ENCODE results near the gene WNT3A.
A peak's percentile ranks its signal among the peaks of the same experiment; 100 is the strongest.

WNT3A gene

GRCh38 chr1:228047183-228047466, 40.3 kb downstream of the WNT3A start (continued):
- TF ChIP-seq HIC1 (tag by site-specific recombination; IDR thresholded peaks at IDR 0.05) (no peak), ZBTB6 (tag by site-specific recombination; IDR thresholded peaks at IDR 0.05) (no peak)

GRCh38 chr1:228048120-228048519, 41.3 kb downstream of the WNT3A start:
- Histone ChIP-seq H3K4me1 (ENCODE audit: control insufficient read depth, insufficient read depth, low read length) (no peaks in the 10 kb centered on the region), H3K9me3 (ENCODE audit: control insufficient read depth, insufficient read depth, low read depth, low read length) (no peaks in the 10 kb centered on the region), H3K4me3 (ENCODE audit: low read depth, low read length) (no peak overlapping the region), H3K27ac (ENCODE audit: extremely low read depth, low read depth, low read length) (no peak overlapping the region), H3K36me3 (ENCODE audit: control insufficient read depth in 2 of 2, insufficient read depth in 1 of 2, low read length in 2 of 2) (no peaks in the 10 kb centered on the region)
- ChIA-PET POLR2A (no interaction called here), CTCF (no interaction called here)
- TF ChIP-seq SCRT2 (tag by site-specific recombination; IDR thresholded peaks at IDR 0.05) (no peak), ZBTB8A (tag by site-specific recombination; IDR thresholded peaks at IDR 0.05) (no peak), ZNF660 (tag by site-specific recombination; IDR thresholded peaks at IDR 0.05) (no peak), ZNF501 (tag by site-specific recombination; IDR thresholded peaks at IDR 0.05) (no peak), ZNF777 (tag by site-specific recombination; IDR thresholded peaks at IDR 0.05; ENCODE audit: borderline replicate concordance) (no peak), HOXC10 (CRISPR knock-in tag; IDR thresholded peaks at IDR 0.05) (no peak), PRDM4 (tag by site-specific recombination; IDR thresholded peaks at IDR 0.05) (no peak), ZNF223 (tag by site-specific recombination; IDR thresholded peaks at IDR 0.05) (no peak), EGR2 (tag by site-specific recombination; IDR thresholded peaks at IDR 0.05; ENCODE audit: low read depth) (no peak)

GRCh38 chr1:228048659-228049298, 42.0 kb downstream of the WNT3A start:
- no peaks in the 10 kb centered on the region for H3K36me3 ChIP-seq (ENCODE audit: control insufficient read depth in 2 of 2, insufficient read depth in 1 of 2, low read length in 2 of 2)
- H3K4me1 ChIP-seq (ENCODE audit: control insufficient read depth, insufficient read depth, low read length): no peaks in the 10 kb centered on the region
- ChIA-PET CTCF (interaction anchor here (1.1 kb wide), 2 partner anchors 43 to 116 kb away, joined by 3 to 5 read pairs; partner anchors contain the start of gene IBA57), POLR2A (no interaction called here)
- no peak overlapping the region for H3K27ac ChIP-seq (ENCODE audit: extremely low read depth, low read depth, low read length)
- H3K9me3 ChIP-seq (ENCODE audit: control insufficient read depth, insufficient read depth, low read depth, low read length): no peaks in the 10 kb centered on the region
- no peak overlapping the region for H3K4me3 ChIP-seq (ENCODE audit: low read depth, low read length)
- TF ChIP-seq ZFHX2 (tag by site-specific recombination; conservative IDR thresholded peaks at IDR 0.05) (peak; percentile 23; the same call in 1 of the 2 replicates), EGR2 (tag by site-specific recombination; IDR thresholded peaks at IDR 0.05; ENCODE audit: low read depth) (0 out of 2 replicates have a peak, but pooled peaks have one; percentile 6), MEIS1 (CRISPR knock-in tag; IDR thresholded peaks at IDR 0.05; ENCODE audit: borderline replicate concordance) (no peak), AEBP2 (tag by site-specific recombination; IDR thresholded peaks at IDR 0.05; ENCODE audit: borderline replicate concordance) (no peak), YY1 (tag by site-specific recombination; IDR thresholded peaks at IDR 0.05) (no peak), ZNF529 (tag by site-specific recombination; IDR thresholded peaks at IDR 0.05; ENCODE audit: insufficient replicate concordance) (no peak), ZNF558 (tag by site-specific recombination; IDR thresholded peaks at IDR 0.05) (no peak)
